ENCODE results near the gene CFAP73.
"Not testable (repeated sequence)": the region's sequence is repeated elsewhere in the genome, so short reads cannot be mapped to it uniquely, and the experiment has no call there.

Gene CFAP73

GRCh38 chr12:113120670-113121370 is 28.7 kb upstream of the CFAP73 start:
- no peak for DNase-seq

- no peak for DNase-seq
These were observed 21.7 kb upstream of the CFAP73 start for GRCh38 chr12:113127791-113128199.

DNA sequence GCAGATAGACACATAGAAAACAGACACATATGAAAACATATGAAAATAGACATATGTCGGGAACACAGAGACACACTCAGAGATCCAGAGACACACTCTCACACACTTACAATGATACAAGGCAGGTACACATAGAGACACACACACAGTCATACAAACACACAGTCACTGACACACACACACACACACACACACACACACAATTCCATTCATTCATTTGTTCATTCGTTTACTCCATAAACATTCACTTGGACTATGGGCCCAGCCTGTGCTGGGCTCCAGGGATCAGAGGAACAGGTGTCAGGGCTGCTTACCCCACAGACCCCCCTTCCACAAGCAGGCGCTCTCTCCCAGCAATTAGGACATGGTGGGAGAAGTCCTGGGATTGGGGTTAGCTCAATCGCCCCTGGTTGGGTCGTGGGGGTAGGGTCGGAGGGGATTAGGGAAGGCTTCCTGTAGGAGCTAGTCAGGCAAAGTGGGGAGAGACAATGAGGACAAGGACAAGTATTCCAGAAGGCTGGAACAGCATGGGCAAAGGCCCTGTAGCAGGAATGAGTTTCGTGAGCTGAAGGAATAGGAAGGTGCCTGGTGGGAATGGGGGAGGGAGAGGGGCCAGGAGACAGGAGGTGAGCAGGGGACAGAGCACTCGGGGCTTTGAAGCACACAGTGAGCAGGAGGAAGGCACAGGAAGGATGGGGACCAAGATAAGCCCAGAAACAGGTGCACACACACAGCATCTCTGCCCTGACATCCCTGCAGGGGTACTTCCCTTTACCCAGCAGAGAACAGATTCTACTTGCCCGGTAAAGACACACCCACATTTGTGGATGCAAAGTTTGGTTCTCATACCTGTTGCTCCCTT is 20.5 kb upstream of the CFAP73 start:
- no peak for DNase-seq

- DNase-seq: no peak
These were observed 19.7 kb upstream of the CFAP73 start for GRCh38 chr12:113129664-113130456.

GRCh38 chr12:113130457-113131135 is 18.9 kb upstream of the CFAP73 start:
- DNase-seq: no peak

- DNase-seq: no peak
These were observed 18.0 kb upstream of the CFAP73 start for GRCh38 chr12:113131556-113131955.

GRCh38 chr12:113133036-113133435 is 16.5 kb upstream of the CFAP73 start:
- DNase-seq: no peak

- no peak for DNase-seq
These were observed 15.9 kb upstream of the CFAP73 start for GRCh38 chr12:113133666-113134065.

GRCh38 chr12:113134071-113134470 is 15.5 kb upstream of the CFAP73 start:
- DNase-seq: no peak

DNA sequence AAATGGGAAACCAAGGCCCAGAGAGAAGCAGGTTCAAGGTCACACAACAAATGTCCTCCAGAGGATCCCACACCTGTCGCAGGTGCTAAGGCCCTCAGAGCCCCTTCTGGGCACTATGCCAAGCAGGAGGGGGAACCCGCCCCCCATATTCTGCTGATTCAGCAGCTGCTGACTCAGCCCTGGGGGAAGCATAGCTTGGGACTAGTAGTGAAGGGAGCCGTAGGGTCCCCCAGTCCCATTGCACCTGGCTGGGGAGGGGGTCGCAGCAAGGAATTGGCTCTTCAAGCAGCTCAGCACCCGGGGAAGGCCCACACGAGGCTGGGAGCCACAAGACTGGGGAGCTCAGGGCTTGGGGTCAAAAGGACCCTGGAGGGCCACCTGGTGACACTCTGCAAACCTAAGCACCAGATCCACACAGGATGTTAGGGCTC is 15.0 kb upstream of the CFAP73 start:
- no peak for DNase-seq

DNA sequence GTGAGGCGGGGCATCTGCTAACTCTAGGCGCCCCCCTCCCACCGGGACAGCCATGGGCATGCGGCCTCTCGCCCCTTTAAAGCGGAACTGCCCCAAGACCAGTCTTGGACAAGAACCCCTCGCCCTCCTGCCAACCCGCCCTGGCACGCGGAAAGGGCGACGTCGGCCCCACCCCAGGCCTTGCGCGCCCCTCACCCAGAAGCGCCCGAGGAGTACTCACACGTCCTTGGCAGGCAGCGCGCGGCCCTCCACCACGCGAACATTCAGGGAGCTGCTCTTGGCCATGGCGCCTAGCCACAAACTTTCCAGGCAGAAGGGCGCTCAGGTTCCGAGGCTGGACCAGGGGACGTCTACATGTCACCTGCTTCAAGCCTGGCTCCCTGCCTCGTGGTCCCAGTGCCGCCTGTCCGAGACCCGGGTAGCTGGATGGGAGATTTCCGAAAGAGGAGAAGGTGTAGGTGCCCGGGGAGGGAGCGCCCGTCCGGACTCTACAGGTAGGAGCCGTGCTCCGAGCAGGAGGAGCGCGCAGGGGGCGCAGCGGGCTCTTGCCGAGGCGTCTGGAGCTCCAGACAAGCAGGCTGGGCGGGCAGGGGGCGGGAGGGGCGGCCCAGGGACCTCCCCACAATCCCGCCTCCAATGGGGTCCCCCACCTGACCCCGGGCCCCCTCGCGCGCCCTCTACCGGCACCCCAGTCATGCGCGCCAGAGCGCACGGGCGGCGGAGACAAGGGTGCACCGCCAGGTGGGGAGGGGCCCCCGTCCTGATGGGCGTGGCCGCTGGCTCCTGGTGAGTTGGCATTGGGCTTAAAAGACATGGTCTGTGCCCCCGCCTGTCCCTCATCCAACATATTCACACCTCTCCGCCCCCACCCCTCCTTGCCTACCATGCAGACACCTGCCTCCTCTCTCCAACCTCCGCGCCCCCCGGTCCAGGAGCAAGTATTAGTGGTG is 14.1 kb upstream of the CFAP73 start, which contains the start of gene RASAL1:
TSS of gene RASAL1 (minus strand) at position 584 of the 950 bp plus-strand sequence. CDS start at position 285, 299 bp downstream.
- DNase-seq: peak; percentile 79

DNA sequence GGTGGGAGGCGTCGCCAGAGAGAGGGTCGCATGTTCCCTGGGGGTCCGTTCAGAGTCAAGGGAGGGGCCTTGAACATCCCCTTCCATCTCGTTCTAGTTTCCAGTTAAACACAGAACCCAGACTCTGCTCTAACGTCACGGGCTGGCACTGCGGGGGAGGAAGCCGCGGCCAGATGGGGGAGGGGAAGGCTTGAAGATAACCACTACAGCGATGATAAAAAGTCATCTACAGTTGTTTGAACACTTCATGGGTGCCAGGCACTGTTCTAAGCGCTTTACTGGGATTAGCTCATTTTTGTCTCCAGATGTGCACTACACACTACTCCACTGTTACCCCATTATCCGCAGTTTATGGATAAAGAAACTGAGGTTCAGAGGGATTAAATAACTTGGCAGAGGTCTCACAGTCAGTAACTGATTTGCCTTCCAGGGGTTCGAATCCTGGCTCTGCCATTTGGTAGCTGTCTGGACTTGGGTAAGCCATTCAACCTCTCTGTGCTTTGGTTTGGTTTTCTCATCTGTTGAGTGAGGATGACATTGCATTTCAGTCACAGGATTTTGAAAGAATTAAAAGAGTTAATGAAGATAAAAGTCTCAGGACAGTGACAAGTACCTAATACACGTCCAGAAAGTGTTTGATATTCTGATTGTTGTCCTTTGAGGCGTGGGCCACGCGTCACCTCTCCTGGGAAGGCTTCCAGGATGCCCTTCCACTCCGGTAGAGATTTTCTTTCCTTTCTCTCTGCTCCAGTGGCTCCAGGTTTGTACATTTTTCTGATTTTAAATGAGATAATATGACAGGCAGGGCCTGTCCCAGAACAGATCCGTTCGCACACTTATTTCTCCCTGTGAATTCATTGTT is 13.2 kb upstream of the CFAP73 start:
- DNase-seq: peak; percentile 41

DNA sequence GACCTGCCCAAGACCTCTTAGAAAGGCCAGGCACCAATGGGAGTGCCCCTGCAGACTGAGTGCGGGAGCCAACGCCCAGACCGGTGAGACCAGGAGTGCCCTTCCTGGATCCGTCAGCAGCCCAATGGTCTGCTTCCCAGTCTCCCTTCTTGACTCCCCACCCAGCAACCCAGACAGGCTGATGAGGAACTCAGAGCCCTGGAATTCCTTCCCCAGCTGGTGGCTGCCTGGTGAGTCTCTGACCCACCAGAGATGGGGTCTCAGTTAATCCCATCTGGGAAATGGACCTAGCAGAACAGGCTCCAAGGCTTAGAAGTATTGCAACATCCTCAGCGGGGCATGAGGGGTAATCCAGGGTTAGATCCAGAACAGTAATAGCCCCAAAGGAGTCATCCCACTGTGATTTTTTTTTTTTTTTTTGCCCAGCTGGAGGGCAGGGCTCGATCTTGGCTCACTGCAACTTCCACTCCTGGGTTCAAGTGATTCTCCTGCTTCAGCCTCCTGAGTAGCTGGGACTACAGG is 12.5 kb upstream of the CFAP73 start:
- DNase-seq: no peak

DNA sequence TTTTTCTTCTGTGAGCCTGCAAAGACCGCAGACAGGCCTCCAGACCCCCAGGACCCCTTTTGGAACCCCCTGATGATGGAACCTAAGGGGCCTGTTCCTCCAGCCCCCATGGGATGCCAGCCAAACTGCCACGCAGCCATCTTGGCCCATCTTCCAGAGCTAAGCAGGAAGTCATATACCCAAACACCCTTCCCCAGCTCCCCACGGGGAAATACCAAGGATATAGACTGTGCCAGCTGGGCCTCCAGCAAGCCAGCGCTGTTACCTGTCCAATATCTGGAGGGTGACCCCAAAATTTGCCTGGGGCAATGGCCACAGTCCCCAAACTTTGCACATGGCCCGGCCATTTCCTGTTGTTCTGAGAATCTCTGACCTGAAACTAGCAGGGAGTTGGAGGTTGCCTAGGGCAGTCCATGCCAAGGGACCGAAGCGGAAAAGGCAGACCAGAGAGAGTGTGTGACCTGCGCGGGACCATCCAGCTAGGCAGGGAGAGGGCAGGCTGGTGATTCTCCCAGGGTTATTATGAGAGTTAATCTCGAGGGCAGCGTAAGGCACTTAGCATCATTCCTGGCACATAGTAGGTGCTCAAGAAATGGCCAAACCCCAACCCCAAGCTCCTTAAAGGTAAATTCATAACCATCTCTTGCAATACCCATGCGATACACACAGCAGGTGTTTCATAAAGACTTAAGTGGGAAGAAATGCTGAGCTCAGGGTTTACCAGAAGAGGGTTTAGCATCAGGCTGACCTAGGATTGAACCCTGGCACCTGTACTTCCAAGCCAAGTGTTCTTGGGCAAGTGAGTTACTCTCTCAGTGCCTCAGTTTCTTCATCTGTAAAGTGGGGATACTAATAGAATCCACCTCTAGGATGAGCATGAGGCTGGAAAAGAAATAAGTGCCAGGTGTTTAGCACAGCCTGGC is 11.4 kb upstream of the CFAP73 start:
- no peak for DNase-seq

DNA sequence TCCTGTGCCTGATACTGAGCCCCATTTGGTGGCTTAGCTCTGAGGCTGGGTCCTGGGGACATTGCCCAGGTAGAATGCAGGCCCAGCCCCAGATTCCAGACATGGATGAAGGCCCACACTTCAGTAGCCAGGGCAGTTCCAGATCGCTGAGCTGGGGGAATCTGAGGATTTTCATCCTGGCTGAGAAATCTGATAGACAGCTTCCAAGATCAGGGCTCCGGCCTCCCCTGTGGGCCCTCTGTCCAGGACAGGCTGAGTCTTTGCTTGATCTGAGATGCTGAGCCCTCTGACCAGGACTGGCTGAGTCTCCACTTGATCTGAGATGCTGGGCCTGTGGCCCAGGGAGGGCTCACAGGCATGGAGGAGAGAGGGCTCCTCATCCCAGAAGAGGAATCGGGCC is 10.7 kb upstream of the CFAP73 start:
- DNase-seq: no peak

GRCh38 chr12:113140706-113141105 is 8.8 kb upstream of the CFAP73 start:
- DNase-seq: no peak

DNA sequence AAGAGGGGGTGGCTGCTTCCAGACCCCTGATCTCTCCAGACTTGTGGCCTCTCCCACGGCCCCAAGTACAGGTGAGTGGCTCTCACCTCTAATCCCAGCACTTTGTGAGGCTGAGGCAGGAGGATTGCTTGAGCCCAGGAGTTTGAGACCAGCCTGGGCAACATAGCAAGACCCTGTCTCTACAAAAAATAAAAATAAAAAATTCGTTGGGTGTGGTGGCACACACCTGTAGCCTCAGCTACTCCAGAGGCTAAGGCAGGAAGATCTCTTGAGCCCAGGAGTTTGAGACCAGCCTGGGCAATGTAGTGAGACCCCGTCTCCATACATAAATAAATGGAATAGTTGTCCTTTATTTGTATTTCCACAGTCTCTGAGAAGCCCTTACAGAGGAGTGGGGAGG is 7.8 kb upstream of the CFAP73 start:
- DNase-seq: not testable (repeated sequence)

DNA sequence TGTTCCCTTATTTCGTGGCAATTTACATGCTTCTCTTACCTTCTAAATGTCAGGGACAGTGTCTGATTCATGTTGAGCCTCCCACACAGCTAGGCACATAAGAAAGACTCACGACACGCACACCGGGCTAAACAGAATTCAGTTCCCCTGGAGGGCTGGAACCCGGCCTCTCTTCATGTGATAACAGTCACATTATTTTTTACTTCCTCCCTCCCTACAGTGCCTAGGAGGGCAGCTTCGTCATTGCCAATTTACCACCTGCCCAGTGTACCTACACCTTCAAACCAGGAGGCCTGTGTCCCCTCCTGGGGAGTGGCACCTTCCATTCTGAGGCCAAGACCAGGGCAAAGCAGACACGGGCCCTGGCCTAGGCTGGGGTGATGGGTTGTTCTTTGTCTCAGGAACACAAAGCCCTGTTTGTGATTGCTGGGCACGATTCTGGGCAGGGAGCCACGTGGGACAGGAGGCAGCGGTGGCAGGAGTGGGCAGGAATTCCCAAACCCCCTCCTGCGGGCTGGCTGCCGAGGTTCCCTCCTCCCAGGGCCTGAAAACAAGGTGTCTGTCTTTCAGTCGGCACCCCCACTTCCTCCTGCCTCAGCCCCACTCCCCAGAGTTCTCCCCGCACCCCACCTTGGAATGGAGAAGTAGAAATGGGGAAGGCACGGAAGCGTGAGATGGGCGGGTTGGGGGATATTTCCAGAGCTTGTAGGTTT is 7.2 kb upstream of the CFAP73 start:
- no peak for DNase-seq

Measured in activated CD4-positive, alpha-beta T cell treated with anti-CD3 and anti-CD28 coated beads, Interleukin-2, Interleukin-6, amounts not matched to agents 100 ng/mL and 50 ng/mL, durations not matched to agents 16 hours and 8 hours (primary cell).